Measurements from ENCODE around the gene ACSL4.
"Not testable (repeated sequence)": the region's sequence is repeated elsewhere in the genome, so short reads cannot be mapped to it uniquely, and the experiment has no call there.

ACSL4 gene

DNA sequence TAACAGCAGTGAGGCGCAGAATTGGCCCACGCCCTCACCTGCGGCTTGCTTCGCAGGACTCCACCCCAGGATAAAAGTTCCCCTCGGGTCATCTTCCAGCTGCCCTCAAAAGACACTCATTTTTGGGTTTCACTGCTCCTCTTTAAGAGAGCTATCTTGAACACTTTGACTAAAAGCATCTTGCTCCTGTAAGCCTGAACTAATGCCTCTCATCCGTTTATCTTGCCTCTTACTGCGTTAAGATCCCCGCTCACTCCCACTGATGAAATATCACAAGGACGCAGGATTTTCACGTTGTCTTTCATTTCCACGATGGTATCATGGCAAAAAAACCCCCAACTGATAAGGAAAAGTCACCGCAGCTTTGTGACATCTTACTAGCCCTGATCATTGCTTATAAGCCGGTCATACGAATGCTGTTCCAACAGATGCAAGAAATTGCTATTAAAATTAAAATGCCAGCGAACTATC, 591 bp upstream of the ACSL4 start:
- Histone ChIP-seq H3K4me3 (peak overlapping the region; percentile 52 to 74 (median 66)), H3K27ac (peak overlapping the region in 19 of 21 experiments; percentile 59 to 93 (median 84))

- peak overlapping the region; percentile 58 to 93 (median 86) for H3K27ac ChIP-seq
- H3K4me3 ChIP-seq: peak overlapping the region; percentile 52 to 74 (median 66)
Measured at GRCh38 chrX:109732017-109732801, 848 bp downstream of the ACSL4 start.

GRCh38 chrX:109728173-109728535, 4.9 kb downstream of the ACSL4 start:
- peak overlapping the region in 3 of 21 experiments; percentile 22 to 50 (median 40) for H3K27ac ChIP-seq
- H3K4me3 ChIP-seq: no peak overlapping the region

GRCh38 chrX:109724971-109725370, 8.1 kb downstream of the ACSL4 start:
- H3K4me3 ChIP-seq, H3K27ac ChIP-seq: not testable (repeated sequence)

DNA sequence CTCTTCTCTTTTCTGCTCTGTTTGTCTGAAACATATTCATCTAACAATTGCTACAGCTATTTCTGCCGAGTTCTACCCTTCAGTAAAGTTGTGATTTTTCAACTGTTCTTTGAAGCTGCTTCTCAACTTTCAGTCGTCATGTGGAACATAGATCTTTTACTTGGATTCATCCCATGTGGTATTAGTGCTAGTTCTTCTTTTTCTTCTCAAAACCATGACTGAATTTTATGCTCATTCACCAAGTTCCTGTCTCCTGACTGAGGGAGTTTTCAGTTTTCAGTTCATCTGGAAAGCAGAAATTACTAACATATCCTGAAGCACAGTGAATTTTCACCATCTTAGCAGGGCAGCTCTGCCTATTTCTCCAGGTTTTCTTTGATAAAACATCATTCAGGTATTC, 12.1 kb downstream of the ACSL4 start:
- no peak overlapping the region for H3K4me3 ChIP-seq
- H3K27ac ChIP-seq: peak overlapping the region in 2 of 21 experiments; percentile 26 to 29

DNA sequence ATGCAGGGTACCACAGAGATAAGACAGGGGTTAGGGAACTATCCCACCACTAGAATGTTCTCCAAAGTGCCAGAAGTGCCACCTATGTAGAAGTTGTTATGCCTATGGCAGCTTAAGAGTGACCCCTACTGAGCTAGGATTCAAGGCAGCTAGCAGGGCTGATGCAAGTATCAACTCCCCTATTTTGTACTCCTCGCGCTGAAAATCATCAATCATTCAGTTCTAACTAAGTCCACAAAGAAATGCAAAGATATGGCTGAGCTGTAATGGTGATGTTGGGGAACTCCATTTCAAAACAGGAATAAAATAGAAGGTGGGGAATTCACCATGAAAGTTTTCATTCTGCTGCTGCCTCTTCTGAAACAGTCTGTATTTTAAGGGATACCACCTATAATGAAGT, 13.8 kb downstream of the ACSL4 start:
- H3K4me3 ChIP-seq: no peak overlapping the region
- H3K27ac ChIP-seq: no peak overlapping the region

DNA sequence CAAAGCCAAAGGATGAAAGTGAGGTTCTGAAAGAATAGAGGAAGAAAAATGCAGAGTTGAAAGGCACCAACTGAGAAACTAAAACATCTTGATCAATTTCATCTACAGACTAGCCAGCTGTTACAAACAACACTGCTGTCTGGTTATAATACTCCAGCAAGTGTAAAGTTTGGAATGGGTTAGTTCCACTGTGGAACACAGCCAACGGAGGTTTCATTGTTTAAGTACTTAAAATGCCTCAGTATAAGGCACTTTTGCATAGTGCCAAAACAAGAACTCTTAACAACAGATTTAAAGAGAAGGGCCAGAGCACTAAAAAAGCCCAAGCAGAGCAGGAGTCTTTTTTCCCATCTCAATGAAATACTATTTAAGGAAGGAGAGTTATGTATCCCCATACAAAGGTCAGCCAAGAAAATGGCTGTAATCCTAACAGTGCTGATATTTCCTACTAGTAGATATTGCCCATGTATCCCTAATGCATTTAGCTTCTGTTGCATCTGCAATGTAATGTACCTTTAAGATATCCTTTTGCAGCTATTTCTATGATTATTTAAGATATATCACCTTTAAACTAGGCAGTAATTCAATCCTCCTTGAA, 16.5 kb downstream of the ACSL4 start:
- H3K4me3 ChIP-seq: no peak overlapping the region
- H3K27ac ChIP-seq: no peak overlapping the region

GRCh38 chrX:109714340-109714958, 18.6 kb downstream of the ACSL4 start:
- Histone ChIP-seq H3K4me3 (no peak overlapping the region), H3K27ac (no peak overlapping the region)

GRCh38 chrX:109710181-109710580, 22.9 kb downstream of the ACSL4 start:
- H3K4me3 ChIP-seq: no peak overlapping the region
- H3K27ac ChIP-seq: no peak overlapping the region

DNA sequence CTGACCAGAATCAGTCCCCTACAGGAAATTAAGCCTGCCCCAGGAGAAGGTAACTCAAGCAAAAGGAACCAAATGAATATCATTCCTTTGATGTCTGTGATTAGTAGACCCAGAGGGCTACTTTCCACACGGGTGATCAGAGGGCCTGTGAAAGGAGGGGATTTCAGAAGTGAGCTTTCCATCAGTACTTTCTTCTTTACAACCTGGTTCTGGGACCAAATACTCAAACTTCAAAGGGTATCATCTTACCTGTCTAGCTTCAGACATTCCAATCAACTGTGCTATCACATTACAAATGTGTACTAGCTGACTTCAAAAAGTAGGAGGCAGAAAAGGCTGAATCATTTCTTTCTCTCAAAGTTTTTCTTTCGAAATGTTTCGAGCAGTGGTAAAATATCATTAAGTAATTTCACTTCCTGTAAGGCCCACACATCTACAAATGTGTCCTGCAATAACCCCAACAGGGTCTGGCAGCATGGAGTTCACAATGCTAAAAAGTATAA, 23.9 kb downstream of the ACSL4 start:
- H3K4me3 ChIP-seq: no peak overlapping the region
- H3K27ac ChIP-seq: peak overlapping the region in 6 of 21 experiments; percentile 5 to 69 (median 46)

DNA sequence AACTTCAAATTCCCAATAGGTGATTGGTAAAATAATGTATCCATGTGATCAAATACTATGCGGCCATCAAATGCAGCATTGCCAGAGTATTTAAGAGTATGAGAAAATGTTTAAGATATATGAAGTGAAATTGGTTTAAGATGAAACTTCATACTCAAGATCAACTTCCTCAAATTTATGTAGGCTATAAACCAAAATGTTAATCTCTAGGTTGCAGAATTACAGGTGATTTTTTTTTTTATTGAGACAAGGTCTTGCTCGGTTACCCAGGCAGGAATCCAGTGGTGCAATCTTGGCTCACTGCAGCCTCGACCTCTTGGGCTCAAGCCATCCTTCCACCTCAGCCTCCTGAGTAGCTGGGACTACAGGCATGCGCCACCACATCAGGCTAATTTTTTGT, 25.3 kb downstream of the ACSL4 start:
- Histone ChIP-seq H3K27ac (peak overlapping the region in 2 of 21 experiments; percentile 7 to 61), H3K4me3 (no peak overlapping the region)

GRCh38 chrX:109707319-109707718, 25.7 kb downstream of the ACSL4 start:
- H3K27ac ChIP-seq: peak overlapping the region in 3 of 21 experiments; percentile 14 to 61 (median 30)
- H3K4me3 ChIP-seq: no peak overlapping the region

- Histone ChIP-seq H3K27ac (no peak overlapping the region), H3K4me3 (no peak overlapping the region)
Measured at GRCh38 chrX:109704563-109704962, 28.5 kb downstream of the ACSL4 start.

GRCh38 chrX:109697855-109698254, 35.2 kb downstream of the ACSL4 start:
- Histone ChIP-seq H3K4me3 (no peak overlapping the region), H3K27ac (no peak overlapping the region)

GRCh38 chrX:109696146-109696740, 36.8 kb downstream of the ACSL4 start:
- H3K27ac ChIP-seq: no peak overlapping the region
- no peak overlapping the region for H3K4me3 ChIP-seq

GRCh38 chrX:109695637-109696036, 37.4 kb downstream of the ACSL4 start:
- no peak overlapping the region for H3K27ac ChIP-seq
- H3K4me3 ChIP-seq: no peak overlapping the region

- Histone ChIP-seq H3K4me3 (no peak overlapping the region), H3K27ac (no peak overlapping the region)
Measured at GRCh38 chrX:109691752-109692151, 41.3 kb downstream of the ACSL4 start.

- Histone ChIP-seq H3K4me3 (no peak overlapping the region), H3K27ac (no peak overlapping the region)
Measured at GRCh38 chrX:109691277-109691676, 41.8 kb downstream of the ACSL4 start.

DNA sequence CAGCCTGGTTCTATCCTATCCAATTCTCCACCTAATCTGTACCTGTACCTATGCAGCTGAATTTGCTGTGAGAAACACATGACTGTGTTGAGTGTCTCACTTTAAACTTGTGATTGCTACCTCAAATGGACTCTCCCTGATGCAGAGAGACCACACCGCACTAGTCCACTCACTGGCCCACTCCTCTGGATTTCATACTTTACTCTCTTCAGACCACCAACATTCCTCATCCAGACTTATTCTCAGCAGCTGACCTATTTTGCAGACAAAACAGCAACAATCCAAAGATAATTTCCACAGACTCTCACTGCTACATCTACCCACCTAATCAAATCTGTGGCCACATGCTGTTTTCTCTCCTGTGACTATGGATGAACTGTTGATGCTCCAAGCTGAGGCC, 45.2 kb downstream of the ACSL4 start:
- Histone ChIP-seq H3K27ac (no peak overlapping the region), H3K4me3 (no peak overlapping the region)

DNA sequence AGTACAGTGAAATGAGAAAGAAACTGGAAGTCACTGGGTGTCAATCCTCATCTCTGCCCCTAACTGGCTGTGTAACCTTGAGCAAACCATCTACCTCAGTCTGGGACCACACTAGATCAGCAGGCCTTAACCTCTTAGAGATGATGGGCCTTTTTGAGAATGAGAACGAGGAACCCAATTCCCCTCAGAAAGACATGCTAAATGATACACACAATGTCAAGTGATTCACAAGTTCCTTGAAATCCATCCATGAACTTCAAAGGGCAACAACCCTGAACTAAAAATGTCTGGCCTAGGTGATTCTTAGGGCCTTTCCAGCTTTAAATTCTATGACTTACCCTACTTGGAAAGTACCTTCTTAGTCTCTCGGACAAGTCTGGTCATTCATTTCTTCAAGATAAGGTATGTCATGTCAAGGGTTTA, 47.4 kb downstream of the ACSL4 start:
- Histone ChIP-seq H3K4me3 (no peak overlapping the region), H3K27ac (no peak overlapping the region)
